VCaP (cell line): ENCODE data around the gene ACTC1.

Experiments
- H3K27ac ChIP-seq: fragments of 450-650 bp; 2 replicates; pipeline ENCODE4 v1.5.1; 2017
- TF ChIP-seq, protein P1 (sequence below): fragments of 450-650 bp; conservative IDR thresholded peaks from 2 replicates; pipeline ENCODE4 v1.5.1; 2017; ENCODE audit warnings: mild to moderate bottlenecking, moderate library complexity

ACTC1 gene

GRCh38 chr15:34804776-34805175, 9.4 kb upstream of the ACTC1 start:
- TF ChIP-seq, protein P1, sequence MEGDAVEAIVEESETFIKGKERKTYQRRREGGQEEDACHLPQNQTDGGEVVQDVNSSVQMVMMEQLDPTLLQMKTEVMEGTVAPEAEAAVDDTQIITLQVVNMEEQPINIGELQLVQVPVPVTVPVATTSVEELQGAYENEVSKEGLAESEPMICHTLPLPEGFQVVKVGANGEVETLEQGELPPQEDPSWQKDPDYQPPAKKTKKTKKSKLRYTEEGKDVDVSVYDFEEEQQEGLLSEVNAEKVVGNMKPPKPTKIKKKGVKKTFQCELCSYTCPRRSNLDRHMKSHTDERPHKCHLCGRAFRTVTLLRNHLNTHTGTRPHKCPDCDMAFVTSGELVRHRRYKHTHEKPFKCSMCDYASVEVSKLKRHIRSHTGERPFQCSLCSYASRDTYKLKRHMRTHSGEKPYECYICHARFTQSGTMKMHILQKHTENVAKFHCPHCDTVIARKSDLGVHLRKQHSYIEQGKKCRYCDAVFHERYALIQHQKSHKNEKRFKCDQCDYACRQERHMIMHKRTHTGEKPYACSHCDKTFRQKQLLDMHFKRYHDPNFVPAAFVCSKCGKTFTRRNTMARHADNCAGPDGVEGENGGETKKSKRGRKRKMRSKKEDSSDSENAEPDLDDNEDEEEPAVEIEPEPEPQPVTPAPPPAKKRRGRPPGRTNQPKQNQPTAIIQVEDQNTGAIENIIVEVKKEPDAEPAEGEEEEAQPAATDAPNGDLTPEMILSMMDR = no peak
- H3K27ac ChIP-seq = no peak overlapping the region

- H3K27ac ChIP-seq = no peak overlapping the region
- TF ChIP-seq, protein P1 = no peak
Observed at GRCh38 chr15:34804113-34804512, 8.8 kb upstream of the ACTC1 start.

- H3K27ac ChIP-seq = no peak overlapping the region
- TF ChIP-seq, protein P1 = no peak
Observed at GRCh38 chr15:34802803-34803750, 7.7 kb upstream of the ACTC1 start.

DNA sequence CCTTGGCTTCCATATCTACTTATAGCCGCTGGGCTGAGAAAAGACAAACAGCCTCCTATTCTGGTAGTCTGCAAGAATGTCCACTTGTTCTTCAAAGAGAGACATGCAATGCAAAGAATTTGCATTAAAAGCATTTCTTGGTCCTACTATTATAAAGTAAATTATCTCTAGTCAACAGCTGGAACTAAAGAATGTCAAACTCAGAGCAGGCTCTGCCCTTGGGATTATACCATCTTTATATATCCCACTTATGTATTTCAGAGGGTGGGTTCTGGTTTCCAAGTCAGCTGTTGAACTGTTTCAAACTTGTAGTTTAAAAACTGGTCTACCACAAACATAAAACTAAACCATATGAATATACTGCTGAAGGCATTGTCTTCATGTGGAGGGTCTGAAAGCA, 7.0 kb upstream of the ACTC1 start:
- TF ChIP-seq, protein P1 = no peak
- no peak overlapping the region for H3K27ac ChIP-seq

- TF ChIP-seq, protein P1 = no peak
- H3K27ac ChIP-seq = no peak overlapping the region
Observed at GRCh38 chr15:34799149-34800101, 4.1 kb upstream of the ACTC1 start.

DNA sequence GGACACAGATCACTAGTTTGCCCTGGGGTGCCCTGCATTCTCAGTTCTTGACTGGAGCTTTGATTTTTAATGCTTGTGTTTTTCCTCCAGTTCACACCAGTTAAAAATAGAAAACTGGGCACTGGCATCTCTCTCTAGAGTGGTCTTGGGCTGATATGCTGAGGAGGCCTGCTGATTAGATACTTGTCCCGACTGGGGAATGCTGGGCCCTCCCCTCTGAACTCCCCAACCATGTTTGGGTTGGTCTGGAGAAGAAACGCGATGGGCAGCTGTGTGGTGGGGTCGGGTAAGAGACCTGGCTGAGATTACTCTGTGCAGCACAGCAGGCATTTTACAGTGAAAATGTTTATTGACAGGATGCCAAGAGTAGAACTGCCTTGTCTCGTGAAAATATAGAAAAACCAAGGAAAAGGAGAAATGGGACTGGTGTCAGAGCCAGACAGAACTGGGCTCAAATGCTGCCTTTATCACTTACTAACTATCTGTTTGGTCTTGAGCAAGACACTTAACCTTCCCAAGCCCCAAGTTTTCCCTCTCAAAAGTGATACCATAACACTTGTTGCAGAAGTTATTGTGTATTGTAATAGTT, 1.6 kb upstream of the ACTC1 start:
- TF ChIP-seq, protein P1 = no peak
- no peak overlapping the region for H3K27ac ChIP-seq
